Prostate gland (tissue), 2 donors: ENCODE measurements around the gene SMYD1.

Experiments
- CTCF ChIP-seq, 4 experiments: fragments of 200-600 bp in 2 of 4; fragments of 450-650 bp in 2 of 4; sonication (generic) in 2 of 4; IDR thresholded peaks; 1 replicate in 3 of 4; 2 replicates in 1 of 4; pipeline ENCODE4 v1.5.1; 2016 to 2019; ENCODE audit warnings: antibody characterized with exemption in 4 of 4, mild to moderate bottlenecking in 2 of 4, moderate library complexity in 2 of 4
- POLR2AphosphoS5 ChIP-seq: sonication (generic); formaldehyde crosslinking; IDR thresholded peaks from one replicate; pipeline ENCODE4 v1.6.1; 2017; ENCODE audit warnings: antibody characterized with exemption

DNA sequence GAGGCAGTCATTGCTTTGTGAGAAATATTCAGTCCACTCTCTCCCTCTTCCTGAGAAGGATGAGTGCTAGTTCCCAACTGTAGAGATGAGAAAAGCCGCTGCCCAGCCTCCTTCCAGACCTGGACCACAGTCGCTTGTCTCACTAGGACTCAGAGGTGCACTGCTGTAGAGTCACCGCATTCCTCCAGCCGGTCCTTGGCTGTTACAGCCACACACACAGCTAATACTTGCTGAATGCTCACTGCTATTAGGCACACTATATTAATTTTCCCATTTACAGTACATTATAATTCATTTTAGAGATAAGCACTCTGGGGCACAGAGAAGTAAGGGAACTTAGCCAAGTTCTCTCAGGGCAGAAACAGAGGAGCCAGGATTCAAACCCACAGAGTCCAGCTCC is 70.2 kb downstream of the SMYD1 start:
- TF ChIP-seq CTCF (IDR thresholded peaks at IDR 0.05): no peak
- TF ChIP-seq POLR2AphosphoS5: no peak
